ENCODE data around the gene VSTM4.

The VSTM4 gene

DNA sequence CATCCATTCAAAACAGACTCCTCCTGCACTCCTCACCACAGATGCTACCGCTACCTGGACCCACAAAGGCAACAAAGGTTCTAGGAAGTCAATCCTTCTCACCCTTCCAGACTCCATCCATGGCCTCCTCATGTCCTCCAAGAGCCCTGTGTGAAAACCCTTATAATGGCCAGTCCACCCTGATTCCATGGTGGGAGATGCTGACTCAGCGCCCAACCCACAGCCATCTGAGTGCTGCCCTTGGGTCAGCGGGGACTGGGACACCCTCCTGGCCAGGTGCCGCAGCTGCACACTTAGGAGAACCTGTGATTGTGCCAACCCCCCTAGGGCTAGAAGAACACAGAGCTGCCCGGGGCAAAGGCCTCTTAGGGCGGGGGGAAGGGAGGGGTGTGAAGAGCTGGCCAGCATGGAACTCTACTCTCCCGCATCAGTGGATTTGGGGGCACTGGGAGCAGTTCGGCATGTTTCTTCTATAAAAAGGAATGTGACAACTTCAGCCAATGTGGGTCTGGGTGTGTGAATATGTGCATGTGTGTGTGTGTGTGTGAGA, 47.5 kb upstream of the VSTM4 start:
- peaks cover 7% of the 10 kb centered on the region for H3K4me1 ChIP-seq (ENCODE audit: insufficient read depth, low read length, poor library complexity, severe bottlenecking)
- no peak overlapping the region for H3K4me3 ChIP-seq (ENCODE audit: low read length, poor library complexity, severe bottlenecking)
- no peaks in the 10 kb centered on the region for H3K9me2 ChIP-seq (replicated peaks; ENCODE audit: low read depth, low read length)
- no peak overlapping the region for H2AFZ ChIP-seq (ENCODE audit: low read length)
- no peaks in the 10 kb centered on the region for H3K79me2 ChIP-seq (ENCODE audit: insufficient read depth, low read length)
- no peaks in the 10 kb centered on the region for H3K36me3 ChIP-seq (ENCODE audit: insufficient read depth, low read length)
- TF ChIP-seq, protein P1, sequence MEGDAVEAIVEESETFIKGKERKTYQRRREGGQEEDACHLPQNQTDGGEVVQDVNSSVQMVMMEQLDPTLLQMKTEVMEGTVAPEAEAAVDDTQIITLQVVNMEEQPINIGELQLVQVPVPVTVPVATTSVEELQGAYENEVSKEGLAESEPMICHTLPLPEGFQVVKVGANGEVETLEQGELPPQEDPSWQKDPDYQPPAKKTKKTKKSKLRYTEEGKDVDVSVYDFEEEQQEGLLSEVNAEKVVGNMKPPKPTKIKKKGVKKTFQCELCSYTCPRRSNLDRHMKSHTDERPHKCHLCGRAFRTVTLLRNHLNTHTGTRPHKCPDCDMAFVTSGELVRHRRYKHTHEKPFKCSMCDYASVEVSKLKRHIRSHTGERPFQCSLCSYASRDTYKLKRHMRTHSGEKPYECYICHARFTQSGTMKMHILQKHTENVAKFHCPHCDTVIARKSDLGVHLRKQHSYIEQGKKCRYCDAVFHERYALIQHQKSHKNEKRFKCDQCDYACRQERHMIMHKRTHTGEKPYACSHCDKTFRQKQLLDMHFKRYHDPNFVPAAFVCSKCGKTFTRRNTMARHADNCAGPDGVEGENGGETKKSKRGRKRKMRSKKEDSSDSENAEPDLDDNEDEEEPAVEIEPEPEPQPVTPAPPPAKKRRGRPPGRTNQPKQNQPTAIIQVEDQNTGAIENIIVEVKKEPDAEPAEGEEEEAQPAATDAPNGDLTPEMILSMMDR (conservative IDR thresholded peaks at IDR 0.05; ENCODE audit: low read length): no peak
- TF ChIP-seq EZH2phosphoT487 (IDR thresholded peaks at IDR 0.05; ENCODE audit: borderline replicate concordance): no peak
- H3K9me3 ChIP-seq (ENCODE audit: insufficient read depth, low read depth, low read length): no peaks in the 10 kb centered on the region
- no peaks in the 10 kb centered on the region for H3F3A ChIP-seq (ENCODE audit: low read depth)
- H4K20me1 ChIP-seq (ENCODE audit: insufficient read depth, low read length, poor library complexity, severe bottlenecking): no peaks in the 10 kb centered on the region
- no peak overlapping the region for H3K4me2 ChIP-seq (ENCODE audit: low read depth, low read length, poor library complexity, severe bottlenecking)
- no peaks in the 10 kb centered on the region for H3K27me3 ChIP-seq (ENCODE audit: insufficient read depth, low read length, poor library complexity, severe bottlenecking)
- no peak overlapping the region for H3K9ac ChIP-seq (ENCODE audit: low read depth, low read length, poor library complexity, severe bottlenecking)

DNA sequence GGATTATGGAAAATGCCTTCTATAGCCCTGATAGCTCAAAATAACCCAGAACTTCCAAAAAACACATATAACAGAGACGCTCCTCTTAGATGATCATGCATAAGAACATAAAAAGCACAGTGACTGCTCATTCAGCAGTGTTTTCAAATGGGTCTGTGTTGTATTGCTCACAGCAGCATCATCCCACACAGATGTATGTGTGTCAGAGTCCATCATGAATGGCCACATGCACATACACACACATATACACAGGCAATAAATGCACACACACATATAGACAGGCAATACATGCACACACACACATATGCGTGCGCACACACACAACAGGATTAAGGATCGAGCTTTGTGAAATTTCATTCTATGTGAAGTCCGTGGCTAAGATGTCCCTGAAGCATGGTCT, 46.7 kb upstream of the VSTM4 start:
- Histone ChIP-seq H3K9me2 (replicated peaks; ENCODE audit: low read depth, low read length) (no peaks in the 10 kb centered on the region), H3K4me2 (ENCODE audit: low read depth, low read length, poor library complexity, severe bottlenecking) (no peak overlapping the region), H3K27me3 (ENCODE audit: insufficient read depth, low read length, poor library complexity, severe bottlenecking) (no peaks in the 10 kb centered on the region), H3K9me3 (ENCODE audit: insufficient read depth, low read depth, low read length) (no peaks in the 10 kb centered on the region), H2AFZ (ENCODE audit: low read length) (no peak overlapping the region), H4K20me1 (ENCODE audit: insufficient read depth, low read length, poor library complexity, severe bottlenecking) (no peaks in the 10 kb centered on the region), H3K36me3 (ENCODE audit: insufficient read depth, low read length) (no peaks in the 10 kb centered on the region), H3K79me2 (ENCODE audit: insufficient read depth, low read length) (no peaks in the 10 kb centered on the region), H3K4me1 (ENCODE audit: insufficient read depth, low read length, poor library complexity, severe bottlenecking) (peaks cover 7% of the 10 kb centered on the region), H3K9ac (ENCODE audit: low read depth, low read length, poor library complexity, severe bottlenecking) (no peak overlapping the region), H3F3A (ENCODE audit: low read depth) (no peaks in the 10 kb centered on the region), H3K4me3 (ENCODE audit: low read length, poor library complexity, severe bottlenecking) (no peak overlapping the region)
- no peak for TF ChIP-seq EZH2phosphoT487 (IDR thresholded peaks at IDR 0.05; ENCODE audit: borderline replicate concordance)
- TF ChIP-seq, protein P1 (conservative IDR thresholded peaks at IDR 0.05; ENCODE audit: low read length): no peak

DNA sequence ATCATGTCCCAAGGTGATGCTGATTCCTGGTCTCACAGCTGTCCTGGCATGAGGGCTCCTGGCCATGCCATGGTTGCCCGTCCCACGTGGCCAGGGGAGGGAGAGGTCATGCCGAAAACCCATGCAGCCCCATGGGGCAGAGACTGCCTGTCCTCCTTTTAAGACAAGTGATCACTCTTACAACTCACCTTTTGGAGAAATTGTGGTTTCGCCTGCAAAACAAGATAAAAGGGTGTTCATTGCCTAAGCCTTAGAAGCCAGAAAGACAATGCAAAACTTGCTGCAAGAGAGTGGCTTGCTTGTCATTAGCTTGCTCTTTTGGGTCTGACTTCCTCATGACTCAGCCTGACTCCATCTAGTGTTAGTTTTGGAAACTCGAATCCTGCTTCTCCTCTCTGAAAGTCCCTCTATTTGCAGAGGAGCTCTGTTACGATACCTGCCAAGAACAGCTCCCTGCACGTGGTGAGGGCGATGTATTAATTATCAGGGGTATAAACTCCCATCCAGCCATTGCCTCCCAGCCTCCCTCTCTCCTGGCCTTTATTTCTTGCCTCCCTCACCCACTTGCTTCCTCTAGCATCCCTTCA, 46.2 kb upstream of the VSTM4 start:
- no peak overlapping the region for H3K9ac ChIP-seq (ENCODE audit: low read depth, low read length, poor library complexity, severe bottlenecking)
- no peaks in the 10 kb centered on the region for H4K20me1 ChIP-seq (ENCODE audit: insufficient read depth, low read length, poor library complexity, severe bottlenecking)
- TF ChIP-seq, protein P1 (conservative IDR thresholded peaks at IDR 0.05; ENCODE audit: low read length): peak; percentile 57
- TF ChIP-seq EZH2phosphoT487 (IDR thresholded peaks at IDR 0.05; ENCODE audit: borderline replicate concordance): no peak

More for the DNA sequence above, 46.2 kb upstream of the VSTM4 start:
- H3K79me2 ChIP-seq (ENCODE audit: insufficient read depth, low read length): no peaks in the 10 kb centered on the region
- no peaks in the 10 kb centered on the region for H3K27me3 ChIP-seq (ENCODE audit: insufficient read depth, low read length, poor library complexity, severe bottlenecking)
- no peaks in the 10 kb centered on the region for H3K9me3 ChIP-seq (ENCODE audit: insufficient read depth, low read depth, low read length)
- H3K9me2 ChIP-seq (replicated peaks; ENCODE audit: low read depth, low read length): no peaks in the 10 kb centered on the region
- no peak overlapping the region for H3K4me2 ChIP-seq (ENCODE audit: low read depth, low read length, poor library complexity, severe bottlenecking)
- H3K4me1 ChIP-seq (ENCODE audit: insufficient read depth, low read length, poor library complexity, severe bottlenecking): peaks cover 7% of the 10 kb centered on the region
- no peaks in the 10 kb centered on the region for H3F3A ChIP-seq (ENCODE audit: low read depth)
- H2AFZ ChIP-seq (ENCODE audit: low read length): no peak overlapping the region
- no peaks in the 10 kb centered on the region for H3K36me3 ChIP-seq (ENCODE audit: insufficient read depth, low read length)
- H3K4me3 ChIP-seq (ENCODE audit: low read length, poor library complexity, severe bottlenecking): no peak overlapping the region

All from Loucy (cell line).